HepG2 (cell line): ENCODE results near the gene GRID1. TPM values are rescaled to one million over a fixed set of nuclear protein-coding genes. Genes with fewer than 3 reads are reported as not detected.

Experiments used
- ATAC-seq: fragments of 200-7000 bp; cut with Tn5 transposase; 3 replicates; pipeline ENCODE4 v1.9.1; 2020; ENCODE audit warnings: mild to moderate bottlenecking, moderate library complexity
- BruUV-seq: library from RNA; stranded (reverse); fragments of 400-500 nt; replicated peaks from 2 replicates; lab custom pipeline; 2021; lab: Mats Ljungman, UMichigan
- CTCF ChIA-PET: fragments of 300-600 bp; formaldehyde crosslinking; extraction: SDS; loops from one replicate; lab custom pipeline; 2021; ENCODE audit warnings: low total read pairs, inconsistent platforms, low intra/inter-chr PET ratio; lab: Yijun Ruan, JAX
- POLR2A ChIA-PET: fragments of 350-600 bp; sonication (Branson Sonifier 250); formaldehyde crosslinking; loops from one replicate; lab custom pipeline; 2020; ENCODE audit warnings: antibody characterized with exemption, inconsistent platforms; lab: Yijun Ruan, JAX
- DNase-seq: peaks from one replicate; pipeline ENCODE4 v3.0.0-alpha.2; 2015; ENCODE audit warnings: low spot score
- FAIRE-seq: peaks from 3 replicates; lab custom pipeline; 2011; peaks lifted over from hg19 to GRCh38; lab: Jason Lieb, UNC
- H2AFZ ChIP-seq: one replicate; pipeline ENCODE4 v1.6.1; 2011; ENCODE audit warnings: low read length, inconsistent platforms
- H3K27ac ChIP-seq: fragments of 300-600 bp; 3 replicates; pipeline ENCODE4 v1.8.0; 2011; ENCODE audit warnings: mixed run types, mild to moderate bottlenecking, mixed read lengths, low read length, inconsistent platforms; ENCODE audit not compliant: insufficient read depth; ENCODE audit errors: extremely low read length
- H3K27me3 ChIP-seq, 2 experiments: fragments of 200-600 bp in 1 of 2; 2 replicates in 1 of 2; 3 replicates in 1 of 2; pipeline versions ENCODE4 v1.6.0 to v1.8.0; 2011; ENCODE audit warnings: low read length in 2 of 2, mild to moderate bottlenecking in 2 of 2, moderate library complexity in 2 of 2, inconsistent platforms in 1 of 2; ENCODE audit not compliant: insufficient read depth in 2 of 2, control insufficient read depth in 1 of 2
- H3K36me3 ChIP-seq, 2 experiments: fragments of 200-600 bp in 1 of 2; replicated peaks in 1 of 2; 2 replicates in 1 of 2; 3 replicates in 1 of 2; pipeline versions ENCODE4 v1.5.1 to v1.8.0; 2011; ENCODE audit warnings: low read length in 2 of 2, inconsistent platforms in 1 of 2; ENCODE audit not compliant: insufficient read depth in 2 of 2, control insufficient read depth in 1 of 2
- H3K4me1 ChIP-seq: 2 replicates; pipeline ENCODE4 v1.5.1; 2012; ENCODE audit warnings: low read length, inconsistent platforms; ENCODE audit not compliant: insufficient read depth
- H3K4me2 ChIP-seq: 2 replicates; pipeline ENCODE4 v1.6.0; 2011; ENCODE audit warnings: low read depth, low read length, inconsistent platforms
- H3K4me3 ChIP-seq, 3 experiments: fragments of 200-600 bp in 1 of 3; sonication (generic), shearing (Covaris generic) in 1 of 3; replicated peaks in 1 of 3; 2 replicates each; pipeline ENCODE4 v1.5.1; 2011 to 2016; ENCODE audit warnings: low read length in 3 of 3, inconsistent platforms in 2 of 3, low read depth in 2 of 3, mild to moderate bottlenecking in 2 of 3, control low read depth in 1 of 3, mixed read lengths in 1 of 3; ENCODE audit not compliant: insufficient read depth in 1 of 3
- H3K79me2 ChIP-seq: one replicate; pipeline ENCODE4 v1.6.1; 2011; ENCODE audit warnings: low read length, inconsistent platforms; ENCODE audit not compliant: insufficient read depth
- H3K9ac ChIP-seq: 2 replicates; pipeline ENCODE4 v1.6.0; 2011; ENCODE audit warnings: mild to moderate bottlenecking, low read depth, low read length, inconsistent platforms; ENCODE audit not compliant: insufficient read depth
- H3K9me3 ChIP-seq: 2 replicates; pipeline ENCODE4 v1.5.1; 2012; ENCODE audit warnings: mild to moderate bottlenecking, low read length
- H4K20me1 ChIP-seq: 2 replicates; pipeline ENCODE4 v1.6.0; 2011; ENCODE audit warnings: inconsistent platforms, mild to moderate bottlenecking, low read length, moderate library complexity; ENCODE audit not compliant: insufficient read depth
- BHLHE40 ChIP-seq: IDR thresholded peaks from 2 replicates; pipeline ENCODE4 v1.6.1; 2011; ENCODE audit warnings: low read length, improper control_type of control experiment
- CEBPG ChIP-seq: IDR thresholded peaks from 2 replicates; pipeline ENCODE4 v1.6.1; 2016
- CREB3 ChIP-seq: sonication (generic); formaldehyde crosslinking; IDR thresholded peaks from 2 replicates; pipeline ENCODE4 v1.5.0; 2020; ENCODE audit warnings: missing genetic modification reagents
- EEA1 ChIP-seq: sonication (generic); formaldehyde crosslinking; IDR thresholded peaks from 2 replicates; pipeline ENCODE4 v1.5.1; 2020; ENCODE audit warnings: mild to moderate bottlenecking, missing genetic modification reagents, borderline replicate concordance
- FOXA3 ChIP-seq: IDR thresholded peaks from 2 replicates; pipeline ENCODE4 v1.6.1; 2016; ENCODE audit warnings: missing genetic modification reagents, missing compliant biosample characterization
- GTF3A ChIP-seq: sonication (generic); formaldehyde crosslinking; conservative IDR thresholded peaks from 2 replicates; pipeline ENCODE4 v1.4.0; 2020; ENCODE audit warnings: mild to moderate bottlenecking, missing genetic modification reagents
- HNRNPLL ChIP-seq: fragments of 200-400 bp; formaldehyde crosslinking; IDR thresholded peaks from 2 replicates; pipeline ENCODE4 v1.6.1; 2017; ENCODE audit warnings: mild to moderate bottlenecking, low read depth, low read length; ENCODE audit not compliant: poor library complexity, severe bottlenecking
- HOXA9 ChIP-seq: sonication (generic); formaldehyde crosslinking; IDR thresholded peaks from 2 replicates; pipeline ENCODE4 v1.8.1; 2022; ENCODE audit warnings: missing genetic modification reagents, mild to moderate bottlenecking, moderate library complexity, borderline replicate concordance
- JUND ChIP-seq: sonication (generic); formaldehyde crosslinking; IDR thresholded peaks from 2 replicates; pipeline ENCODE4 v1.8.0; 2022; ENCODE audit warnings: mild to moderate bottlenecking, missing genetic modification reagents
- MBD4 ChIP-seq: IDR thresholded peaks from 2 replicates; pipeline ENCODE4 v1.6.1; 2012; ENCODE audit warnings: low read length, inconsistent platforms, borderline replicate concordance
- PHF21A ChIP-seq: sonication (generic); formaldehyde crosslinking; IDR thresholded peaks from 2 replicates; pipeline ENCODE4 v1.5.0; 2020; ENCODE audit warnings: mild to moderate bottlenecking, missing genetic modification reagents
- RARA ChIP-seq: IDR thresholded peaks from 2 replicates; pipeline ENCODE4 v1.6.1; 2016; ENCODE audit warnings: missing genetic modification reagents, missing compliant biosample characterization
- THAP8 ChIP-seq: sonication (generic); formaldehyde crosslinking; IDR thresholded peaks from 2 replicates; pipeline ENCODE4 v1.5.1; 2020; ENCODE audit warnings: missing genetic modification reagents, mild to moderate bottlenecking, borderline replicate concordance
- TRIM24 ChIP-seq: sonication (generic); formaldehyde crosslinking; IDR thresholded peaks from 2 replicates; pipeline ENCODE4 v1.8.0; 2022; ENCODE audit warnings: mild to moderate bottlenecking, missing genetic modification reagents
- ZBTB8A ChIP-seq: sonication (generic); formaldehyde crosslinking; IDR thresholded peaks from 2 replicates; pipeline ENCODE4 v1.4.0; 2020; ENCODE audit warnings: mild to moderate bottlenecking, low read depth, missing genetic modification reagents, borderline replicate concordance
- ZFP90 ChIP-seq: sonication (generic); formaldehyde crosslinking; IDR thresholded peaks from 2 replicates; pipeline ENCODE4 v1.8.0; 2022; ENCODE audit warnings: missing genetic modification reagents, mild to moderate bottlenecking, inconsistent platforms, borderline replicate concordance
- ZNF879 ChIP-seq: sonication (generic); formaldehyde crosslinking; IDR thresholded peaks from 2 replicates; pipeline ENCODE4 v1.8.1; 2023; ENCODE audit warnings: missing genetic modification reagents
- ZNF883 ChIP-seq: sonication (generic); formaldehyde crosslinking; IDR thresholded peaks from 2 replicates; pipeline ENCODE4 v1.5.1; 2020; ENCODE audit warnings: mild to moderate bottlenecking, missing genetic modification reagents; ENCODE audit errors: not compliant biosample characterization
- WGBS: methylation state at CpG from one replicate; pipeline ENCODE4 v1.1.6; 2017; ENCODE audit warnings: low lambda C conversion rate; 5-methylcytosine and 5-hydroxymethylcytosine counted together
- in situ Hi-C: cut with HindIII; loops from 2 replicates; pipeline ENCODE4 v1.10.0; 2017; ENCODE audit warnings: low pct_unique_long_range_greater_than_20kb; ENCODE audit not compliant: extremely low pct_ligation_motif_present
- intact Hi-C: fragments of 100-400 bp; cut with micrococcal nuclease; formaldehyde crosslinking; loops from one replicate; pipeline ENCODE4 v1.10.0; 2022; ENCODE audit not compliant: unreplicated experiment
- polyA plus RNA-seq, 8 experiments: library from polyadenylated mRNA; depleted of rRNA in 3 of 8; stranded (reverse) in 7 of 8; unstranded in 1 of 8; fragments of >200 nt; fragmentation: Illumina TruSeq in 4 of 8; extraction: Trizol in 4 of 8; gene quantifications; 2 replicates each; pipeline versions ENCODE4 v1.2.1 to v1.2.3, GENCODE V29; 2011 to 2016; ENCODE audit warnings: low read depth in 4 of 8, missing spikeins in 1 of 8, mixed read lengths in 1 of 8; ENCODE audit not compliant: insufficient read depth in 1 of 8
- total RNA-seq, 5 experiments: library from RNA; depleted of rRNA; stranded (reverse); fragments of >200 nt; fragmentation: Illumina TruSeq; extraction: Trizol; gene quantifications; 2 replicates each; pipeline ENCODE4 v1.2.3, GENCODE V29; 2016; ENCODE audit warnings: low read depth in 1 of 5

The GRID1 gene
- total and polyA plus RNA-seq, 2 of the 13 experiments (the other 11 are each of a cell fraction or from before 2014, with no cell fraction given) = 0.05 TPM; not detected in 1

GRCh38 chr10:85976267-85976793, 390.3 kb downstream of the GRID1 start:
- POLR2A ChIA-PET = no interaction called here
- no peaks in the 10 kb centered on the region for H3K79me2 ChIP-seq
- CTCF ChIA-PET = no interaction called here
- no peaks in the 10 kb centered on the region for H3K27me3 ChIP-seq
- ATAC-seq = no peak
- no peak overlapping the region for H3K9ac ChIP-seq
- TF ChIP-seq JUND = no peak
- TF ChIP-seq THAP8 (CRISPR knock-in tag) = no peak
- TF ChIP-seq ZNF883 (CRISPR knock-in tag) = no peak
- no peak for TF ChIP-seq GTF3A (CRISPR knock-in tag)
- no peak for TF ChIP-seq ZFP90 (CRISPR knock-in tag)
- no peak for TF ChIP-seq EEA1 (CRISPR knock-in tag)
- no peak for TF ChIP-seq BHLHE40
- TF ChIP-seq FOXA3 = no peak
- TF ChIP-seq CREB3 = no peak
- TF ChIP-seq MBD4 = no peak
- no peak for TF ChIP-seq ZBTB8A (CRISPR knock-in tag)
- TF ChIP-seq ZNF879 (CRISPR knock-in tag) = no peak
- no peak for TF ChIP-seq HOXA9
- TF ChIP-seq TRIM24 = no peak
- no peak for TF ChIP-seq HNRNPLL
- no peak for TF ChIP-seq RARA (CRISPR knock-in tag)
- no peak for TF ChIP-seq PHF21A (CRISPR knock-in tag)
- no peak for TF ChIP-seq CEBPG (CRISPR knock-in tag)
- TF ChIP-seq, all 625 proteins: peak for 0
- no peak for DNase-seq
- Histone ChIP-seq H3K27ac (no peak overlapping the region), H3K36me3 (no peaks in the 10 kb centered on the region), H3K4me1 (no peaks in the 10 kb centered on the region), H4K20me1 (no peaks in the 10 kb centered on the region), H2AFZ (no peak overlapping the region), H3K4me2 (no peak overlapping the region), H3K4me3 (no peak overlapping the region), H3K9me3 (no peaks in the 10 kb centered on the region)
- in situ Hi-C loops = no loop called here
- intact Hi-C loops = no loop called here
- BruUV-seq = no TSS peak
- no peak for FAIRE-seq
- 0% methylated on average over 1 of the region's 6 CpGs for WGBS
